Measurements from ENCODE around the gene SMG6. TPM values are rescaled to one million over a fixed set of nuclear protein-coding genes. Genes with fewer than 3 reads are reported as not detected.

SMG6 gene
- total and polyA plus RNA-seq, 2 of the 13 experiments (the other 11 are each of a cell fraction or from before 2014, with no cell fraction given), result 4.6 to 14.6 TPM

DNA sequence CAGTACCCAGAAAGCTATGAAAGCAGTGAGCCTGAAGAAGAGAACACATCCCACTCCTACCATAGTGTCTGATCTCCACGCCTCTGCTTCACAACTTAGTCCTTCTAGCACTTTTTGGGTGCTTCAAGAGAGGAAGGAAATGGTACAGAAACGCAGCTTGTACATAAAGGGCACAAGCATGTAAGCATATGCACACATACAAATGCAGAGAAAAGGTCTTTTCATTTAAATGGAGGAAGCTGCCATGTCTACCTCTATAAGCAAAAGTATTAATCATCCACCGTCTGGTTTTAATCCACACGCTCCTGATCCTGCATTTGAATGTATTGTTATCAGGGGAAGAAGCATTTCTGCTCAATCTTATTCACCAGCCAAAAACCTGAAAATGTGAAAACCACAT is 148.0 kb downstream of the SMG6 start (continued):
- TF ChIP-seq, protein P1, sequence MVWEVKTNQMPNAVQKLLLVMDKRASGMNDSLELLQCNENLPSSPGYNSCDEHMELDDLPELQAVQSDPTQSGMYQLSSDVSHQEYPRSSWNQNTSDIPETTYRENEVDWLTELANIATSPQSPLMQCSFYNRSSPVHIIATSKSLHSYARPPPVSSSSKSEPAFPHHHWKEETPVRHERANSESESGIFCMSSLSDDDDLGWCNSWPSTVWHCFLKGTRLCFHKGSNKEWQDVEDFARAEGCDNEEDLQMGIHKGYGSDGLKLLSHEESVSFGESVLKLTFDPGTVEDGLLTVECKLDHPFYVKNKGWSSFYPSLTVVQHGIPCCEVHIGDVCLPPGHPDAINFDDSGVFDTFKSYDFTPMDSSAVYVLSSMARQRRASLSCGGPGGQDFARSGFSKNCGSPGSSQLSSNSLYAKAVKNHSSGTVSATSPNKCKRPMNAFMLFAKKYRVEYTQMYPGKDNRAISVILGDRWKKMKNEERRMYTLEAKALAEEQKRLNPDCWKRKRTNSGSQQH (CRISPR knock-in tag; IDR thresholded peaks at IDR 0.05; ENCODE audit: low read depth), result no peak
- TF ChIP-seq, protein P2, sequence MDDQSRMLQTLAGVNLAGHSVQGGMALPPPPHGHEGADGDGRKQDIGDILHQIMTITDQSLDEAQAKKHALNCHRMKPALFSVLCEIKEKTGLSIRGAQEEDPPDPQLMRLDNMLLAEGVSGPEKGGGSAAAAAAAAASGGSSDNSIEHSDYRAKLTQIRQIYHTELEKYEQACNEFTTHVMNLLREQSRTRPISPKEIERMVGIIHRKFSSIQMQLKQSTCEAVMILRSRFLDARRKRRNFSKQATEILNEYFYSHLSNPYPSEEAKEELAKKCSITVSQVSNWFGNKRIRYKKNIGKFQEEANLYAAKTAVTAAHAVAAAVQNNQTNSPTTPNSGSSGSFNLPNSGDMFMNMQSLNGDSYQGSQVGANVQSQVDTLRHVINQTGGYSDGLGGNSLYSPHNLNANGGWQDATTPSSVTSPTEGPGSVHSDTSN (CRISPR knock-in tag; IDR thresholded peaks at IDR 0.05; ENCODE audit: borderline replicate concordance), result no peak
- TF ChIP-seq TBX2 (CRISPR knock-in tag; IDR thresholded peaks at IDR 0.05; ENCODE audit: borderline replicate concordance), result no peak

DNA sequence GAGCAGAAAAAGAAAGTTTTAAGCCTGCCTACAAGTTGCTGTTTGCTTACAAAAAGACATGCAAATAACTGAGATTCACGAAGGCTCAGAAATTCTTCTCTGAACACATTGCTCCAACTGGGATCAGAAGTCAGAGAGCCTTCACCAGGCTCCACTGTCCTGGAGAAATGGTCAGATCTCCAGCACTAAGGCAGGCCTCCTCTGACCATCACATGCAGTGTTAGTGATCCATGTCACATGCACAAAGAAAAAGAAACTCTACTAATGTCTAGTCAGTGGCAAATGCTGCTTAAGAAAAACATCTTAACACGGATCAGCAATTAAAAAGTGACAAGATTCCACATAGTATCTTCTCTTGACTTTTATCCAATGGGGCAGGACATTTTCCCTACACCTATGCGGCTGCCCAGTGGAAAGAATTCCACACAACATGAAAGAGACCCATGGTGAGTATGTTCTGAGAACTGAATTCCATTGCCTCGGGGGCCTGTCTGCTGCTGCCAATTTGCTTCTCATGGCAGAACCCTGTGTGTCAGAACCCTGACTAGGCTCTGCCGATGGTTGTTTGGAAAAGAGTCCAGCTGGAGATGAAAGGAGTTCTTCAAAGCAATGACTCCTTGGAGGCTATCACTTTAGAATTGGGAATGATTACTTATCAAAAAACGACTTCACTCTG is 152.1 kb downstream of the SMG6 start:
- Histone ChIP-seq H3K9me3 (ENCODE audit: low read length) (no peaks in the 10 kb centered on the region), H3K27ac (ENCODE audit: extremely low read length, insufficient read depth, low read length) (no peak overlapping the region), H3K4me1 (ENCODE audit: insufficient read depth, low read length) (peaks cover 3% of the 10 kb centered on the region), H3K4me2 (ENCODE audit: low read depth, low read length) (no peak overlapping the region), H3K27me3 (ENCODE audit: control insufficient read depth in 1 of 2, insufficient read depth in 2 of 2, low read length in 2 of 2) (no peaks in the 10 kb centered on the region), H3K9ac (ENCODE audit: insufficient read depth, low read depth, low read length) (no peak overlapping the region), H3K36me3 (replicated peaks in 1 of 2; ENCODE audit: control insufficient read depth in 1 of 2, insufficient read depth in 2 of 2, low read length in 2 of 2) (peaks cover 6 to 19% of the 10 kb centered on the region in 2 experiments), H4K20me1 (ENCODE audit: insufficient read depth, low read length) (no peaks in the 10 kb centered on the region), H3K79me2 (ENCODE audit: insufficient read depth, low read length) (no peaks in the 10 kb centered on the region), H2AFZ (ENCODE audit: low read length) (no peak overlapping the region), H3K4me3 (replicated peaks in 1 of 3; ENCODE audit: insufficient read depth in 1 of 3, low read depth in 2 of 3, low read length in 3 of 3) (no peak overlapping the region)
- FAIRE-seq (no peak), ATAC-seq (no peak), DNase-seq (ENCODE audit: low spot score) (no peak)
- intact Hi-C loops (cut with micrococcal nuclease; ENCODE audit: unreplicated experiment), result no loop called here
- in situ Hi-C loops (cut with HindIII; ENCODE audit: extremely low pct_ligation_motif_present, low pct_unique_long_range_greater_than_20kb), result no loop called here
- 94% methylated on average over 6 of the region's 6 CpGs for WGBS (ENCODE audit: low lambda C conversion rate)
- no TSS peak for BruUV-seq (replicated peaks)
- POLR2A ChIA-PET, result interaction anchor here (0.6 kb wide), 1 partner anchor 47 kb away, joined by 4 read pairs; no protein-coding TSS in a partner anchor
- CTCF ChIA-PET (ENCODE audit: low intra/inter-chr PET ratio, low total read pairs), result no interaction called here
- TF ChIP-seq SAFB2 (CRISPR knock-in tag; IDR thresholded peaks at IDR 0.05; ENCODE audit: borderline replicate concordance, low read depth), result no peak
- TF ChIP-seq ZNF451 (CRISPR knock-in tag; IDR thresholded peaks at IDR 0.05), result no peak
- no peak for TF ChIP-seq ZFX (CRISPR knock-in tag; IDR thresholded peaks at IDR 0.05; ENCODE audit: low read depth)
- TF ChIP-seq RFX3 (CRISPR knock-in tag; IDR thresholded peaks at IDR 0.05), result no peak
- TF ChIP-seq PHB2 (IDR thresholded peaks at IDR 0.05; ENCODE audit: partially characterized antibody), result no peak
- TF ChIP-seq, protein P3, sequence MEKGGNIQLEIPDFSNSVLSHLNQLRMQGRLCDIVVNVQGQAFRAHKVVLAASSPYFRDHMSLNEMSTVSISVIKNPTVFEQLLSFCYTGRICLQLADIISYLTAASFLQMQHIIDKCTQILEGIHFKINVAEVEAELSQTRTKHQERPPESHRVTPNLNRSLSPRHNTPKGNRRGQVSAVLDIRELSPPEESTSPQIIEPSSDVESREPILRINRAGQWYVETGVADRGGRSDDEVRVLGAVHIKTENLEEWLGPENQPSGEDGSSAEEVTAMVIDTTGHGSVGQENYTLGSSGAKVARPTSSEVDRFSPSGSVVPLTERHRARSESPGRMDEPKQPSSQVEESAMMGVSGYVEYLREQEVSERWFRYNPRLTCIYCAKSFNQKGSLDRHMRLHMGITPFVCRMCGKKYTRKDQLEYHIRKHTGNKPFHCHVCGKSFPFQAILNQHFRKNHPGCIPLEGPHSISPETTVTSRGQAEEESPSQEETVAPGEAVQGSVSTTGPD (CRISPR knock-in tag; IDR thresholded peaks at IDR 0.05), result no peak
- no peak for TF ChIP-seq ZNF253 (CRISPR knock-in tag; IDR thresholded peaks at IDR 0.05; ENCODE audit: borderline replicate concordance)
- TF ChIP-seq, protein P4, sequence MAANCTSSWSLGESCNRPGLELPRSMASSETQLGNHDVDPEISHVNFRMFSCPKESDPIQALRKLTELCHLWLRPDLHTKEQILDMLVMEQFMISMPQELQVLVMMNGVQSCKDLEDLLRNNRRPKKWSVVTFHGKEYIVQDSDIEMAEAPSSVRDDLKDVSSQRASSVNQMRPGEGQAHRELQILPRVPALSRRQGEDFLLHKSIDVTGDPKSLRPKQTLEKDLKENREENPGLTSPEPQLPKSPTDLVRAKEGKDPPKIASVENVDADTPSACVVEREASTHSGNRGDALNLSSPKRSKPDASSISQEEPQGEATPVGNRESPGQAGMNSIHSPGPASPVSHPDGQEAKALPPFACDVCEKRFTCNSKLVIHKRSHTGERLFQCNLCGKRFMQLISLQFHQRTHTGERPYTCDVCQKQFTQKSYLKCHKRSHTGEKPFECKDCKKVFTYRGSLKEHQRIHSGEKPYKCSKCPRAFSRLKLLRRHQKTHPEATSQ (CRISPR knock-in tag; IDR thresholded peaks at IDR 0.05; ENCODE audit: borderline replicate concordance), result no peak
- no peak for TF ChIP-seq ZNF296 (CRISPR knock-in tag; conservative IDR thresholded peaks at IDR 0.05)
- no peak for TF ChIP-seq NFYC (CRISPR knock-in tag; IDR thresholded peaks at IDR 0.05)
- TF ChIP-seq, protein P5, sequence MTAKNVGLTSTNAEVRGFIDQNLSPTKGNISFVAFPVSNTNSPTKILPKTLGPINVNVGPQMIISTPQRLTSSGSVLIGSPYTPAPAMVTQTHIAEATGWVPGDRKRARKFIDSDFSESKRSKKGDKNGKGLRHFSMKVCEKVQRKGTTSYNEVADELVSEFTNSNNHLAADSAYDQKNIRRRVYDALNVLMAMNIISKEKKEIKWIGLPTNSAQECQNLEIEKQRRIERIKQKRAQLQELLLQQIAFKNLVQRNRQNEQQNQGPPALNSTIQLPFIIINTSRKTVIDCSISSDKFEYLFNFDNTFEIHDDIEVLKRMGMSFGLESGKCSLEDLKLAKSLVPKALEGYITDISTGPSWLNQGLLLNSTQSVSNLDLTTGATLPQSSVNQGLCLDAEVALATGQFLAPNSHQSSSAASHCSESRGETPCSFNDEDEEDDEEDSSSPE (CRISPR knock-in tag; IDR thresholded peaks at IDR 0.05), result no peak
- no peak for TF ChIP-seq GABPA (IDR thresholded peaks at IDR 0.05; ENCODE audit: low read depth, low read length)
- TF ChIP-seq GABPA (CRISPR knock-in tag; IDR thresholded peaks at IDR 0.05; ENCODE audit: low read depth), result no peak

Data from HepG2 (cell line).